OCI-LY1 (cell line): Measurements from ENCODE around the gene MAFG.

ENCODE experiments used
- H2AFZ ChIP-seq: fragments of 200-600 bp; sonication (generic), shearing (Covaris generic); 2 replicates; pipeline ENCODE4 v1.6.0; 2014; ENCODE audit warnings: antibody characterized with exemption, mild to moderate bottlenecking, low read length
- H3F3A ChIP-seq: fragments of 200-600 bp; sonication (generic), shearing (Covaris generic); 2 replicates; pipeline ENCODE4 v1.6.0; 2014; ENCODE audit warnings: mild to moderate bottlenecking, antibody characterized with exemption, low read length, moderate library complexity; ENCODE audit not compliant: insufficient read depth
- H3K27ac ChIP-seq: fragments of 200-600 bp; sonication (generic); 2 replicates; pipeline ENCODE4 v1.5.1; 2014; ENCODE audit warnings: low read length, mixed run types, mild to moderate bottlenecking, low read depth; ENCODE audit not compliant: poor library complexity, severe bottlenecking
- H3K27me3 ChIP-seq: fragments of 200-600 bp; sonication (generic); 2 replicates; pipeline ENCODE4 v1.6.0; 2014; ENCODE audit warnings: antibody characterized with exemption, mild to moderate bottlenecking, low read length, moderate library complexity; ENCODE audit not compliant: insufficient read depth
- H3K36me3 ChIP-seq: fragments of 200-600 bp; sonication (generic); 2 replicates; pipeline ENCODE4 v1.6.1; 2014; ENCODE audit warnings: mild to moderate bottlenecking, antibody characterized with exemption, low read length, moderate library complexity, mixed read lengths; ENCODE audit not compliant: insufficient read depth
- H3K4me1 ChIP-seq: fragments of 200-600 bp; sonication (generic); 2 replicates; pipeline ENCODE4 v1.5.1; 2014; ENCODE audit warnings: mild to moderate bottlenecking, low read length, moderate library complexity; ENCODE audit not compliant: insufficient read depth, severe bottlenecking
- H3K4me2 ChIP-seq: fragments of 200-600 bp; sonication (generic), shearing (Covaris generic); 2 replicates; pipeline ENCODE4 v1.6.1; 2014; ENCODE audit warnings: low read length
- H3K4me3 ChIP-seq: fragments of 200-600 bp; sonication (generic); 2 replicates; pipeline ENCODE4 v1.5.1; 2014; ENCODE audit warnings: low read length, low read depth, mild to moderate bottlenecking, mixed read lengths; ENCODE audit not compliant: poor library complexity, severe bottlenecking
- H3K79me2 ChIP-seq: fragments of 200-600 bp; shearing (Covaris generic); 2 replicates; pipeline ENCODE4 v1.6.1; 2016; ENCODE audit warnings: mixed run types, low read length, mixed read lengths; ENCODE audit not compliant: insufficient read depth
- H3K9ac ChIP-seq: fragments of 200-600 bp; sonication (generic), shearing (Covaris generic); 2 replicates; pipeline ENCODE4 v1.6.1; 2014; ENCODE audit warnings: mild to moderate bottlenecking, low read length, mixed read lengths
- H3K9me2 ChIP-seq: fragments of 200-600 bp; sonication (generic), shearing (Covaris generic); 2 replicates; pipeline ENCODE4 v1.6.1; 2014; ENCODE audit warnings: low read depth, mild to moderate bottlenecking, low read length, mixed read lengths
- H3K9me3 ChIP-seq: fragments of 200-600 bp; shearing (Covaris generic); 2 replicates; pipeline ENCODE4 v1.6.1; 2014; ENCODE audit warnings: low read length, mixed read lengths
- H4K20me1 ChIP-seq: fragments of 200-600 bp; sonication (generic), shearing (Covaris generic); 2 replicates; pipeline ENCODE4 v1.6.0; 2016; ENCODE audit warnings: mild to moderate bottlenecking, low read length; ENCODE audit not compliant: insufficient read depth
- EZH2 ChIP-seq: fragments of 200-600 bp; sonication (generic), shearing (Covaris generic); IDR thresholded peaks from 2 replicates; pipeline ENCODE4 v1.8.0; 2017; ENCODE audit warnings: borderline replicate concordance, mixed run types, mild to moderate bottlenecking, antibody characterized with exemption, low read length, moderate library complexity, mixed read lengths
- TF ChIP-seq, protein P1 (sequence below): fragments of 200-600 bp; sonication (generic), shearing (Covaris generic); IDR thresholded peaks from 2 replicates; pipeline ENCODE4 v1.5.1; 2017; ENCODE audit warnings: mild to moderate bottlenecking, antibody characterized with exemption, low read length, moderate library complexity, mixed read lengths

MAFG gene

GRCh38 chr17:81968850-81969812 lies 41.6 kb upstream of the MAFG start:
- H4K20me1 ChIP-seq: no peaks in the 10 kb centered on the region
- H3K4me1 ChIP-seq: peaks cover 18% of the 10 kb centered on the region
- no peaks in the 10 kb centered on the region; the same call in 1 of the 2 replicates for H3K9me3 ChIP-seq
- no peaks in the 10 kb centered on the region for H3K36me3 ChIP-seq
- no peak overlapping the region for H3K27ac ChIP-seq
- no peak for TF ChIP-seq EZH2
- TF ChIP-seq, protein P1, sequence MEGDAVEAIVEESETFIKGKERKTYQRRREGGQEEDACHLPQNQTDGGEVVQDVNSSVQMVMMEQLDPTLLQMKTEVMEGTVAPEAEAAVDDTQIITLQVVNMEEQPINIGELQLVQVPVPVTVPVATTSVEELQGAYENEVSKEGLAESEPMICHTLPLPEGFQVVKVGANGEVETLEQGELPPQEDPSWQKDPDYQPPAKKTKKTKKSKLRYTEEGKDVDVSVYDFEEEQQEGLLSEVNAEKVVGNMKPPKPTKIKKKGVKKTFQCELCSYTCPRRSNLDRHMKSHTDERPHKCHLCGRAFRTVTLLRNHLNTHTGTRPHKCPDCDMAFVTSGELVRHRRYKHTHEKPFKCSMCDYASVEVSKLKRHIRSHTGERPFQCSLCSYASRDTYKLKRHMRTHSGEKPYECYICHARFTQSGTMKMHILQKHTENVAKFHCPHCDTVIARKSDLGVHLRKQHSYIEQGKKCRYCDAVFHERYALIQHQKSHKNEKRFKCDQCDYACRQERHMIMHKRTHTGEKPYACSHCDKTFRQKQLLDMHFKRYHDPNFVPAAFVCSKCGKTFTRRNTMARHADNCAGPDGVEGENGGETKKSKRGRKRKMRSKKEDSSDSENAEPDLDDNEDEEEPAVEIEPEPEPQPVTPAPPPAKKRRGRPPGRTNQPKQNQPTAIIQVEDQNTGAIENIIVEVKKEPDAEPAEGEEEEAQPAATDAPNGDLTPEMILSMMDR: no peak
- H3K4me2 ChIP-seq: no peak overlapping the region
- H3F3A ChIP-seq: no peaks in the 10 kb centered on the region
- no peaks in the 10 kb centered on the region for H3K9me2 ChIP-seq
- H3K9ac ChIP-seq: no peak overlapping the region
- peaks cover 6% of the 10 kb centered on the region; the same call in 1 of the 2 replicates for H3K27me3 ChIP-seq
- H3K4me3 ChIP-seq: no peak overlapping the region
- H3K79me2 ChIP-seq: no peaks in the 10 kb centered on the region
- H2AFZ ChIP-seq: no peak overlapping the region

GRCh38 chr17:81968396-81968745 lies 40.8 kb upstream of the MAFG start:
- Histone ChIP-seq H3K4me3 (no peak overlapping the region), H3K9me2 (no peaks in the 10 kb centered on the region), H3K9me3 (no peaks in the 10 kb centered on the region), H3K4me1 (peaks cover 18% of the 10 kb centered on the region), H3K4me2 (peak overlapping the region; percentile 49), H3K36me3 (no peaks in the 10 kb centered on the region), H3K27ac (no peak overlapping the region), H3K27me3 (peaks cover 6% of the 10 kb centered on the region; the same call in 1 of the 2 replicates), H4K20me1 (no peaks in the 10 kb centered on the region), H3K79me2 (no peaks in the 10 kb centered on the region), H3F3A (no peaks in the 10 kb centered on the region), H3K9ac (no peak overlapping the region), H2AFZ (no peak overlapping the region)
- TF ChIP-seq EZH2: no peak
- TF ChIP-seq, protein P1: no peak

GRCh38 chr17:81967533-81968395 lies 40.2 kb upstream of the MAFG start:
- H3K27ac ChIP-seq: no peak overlapping the region
- H4K20me1 ChIP-seq: no peaks in the 10 kb centered on the region
- H3K4me2 ChIP-seq: peak overlapping the region; percentile 49
- no peaks in the 10 kb centered on the region for H3K9me3 ChIP-seq
- H3K4me3 ChIP-seq: peak overlapping the region; percentile 4
- TF ChIP-seq, protein P1: no peak
- TF ChIP-seq EZH2: no peak
- peaks cover 18% of the 10 kb centered on the region for H3K4me1 ChIP-seq
- H3K27me3 ChIP-seq: peaks cover 8% of the 10 kb centered on the region; the same call in 1 of the 2 replicates
- H3K9ac ChIP-seq: peak overlapping the region; percentile 16; the same call in 1 of the 2 replicates
- H3K36me3 ChIP-seq: no peaks in the 10 kb centered on the region
- no peak overlapping the region for H2AFZ ChIP-seq
- no peaks in the 10 kb centered on the region for H3K79me2 ChIP-seq
- no peaks in the 10 kb centered on the region for H3F3A ChIP-seq
- no peaks in the 10 kb centered on the region for H3K9me2 ChIP-seq
